HCEC 1CT (cell line): Measurements from ENCODE around the gene HMOX1.
A peak's percentile ranks its signal among the peaks of the same experiment; 100 is the strongest.

Experiments used
- DNase-seq: peaks from one replicate; pipeline ENCODE4 v3.0.0-alpha.2; 2017

The HMOX1 gene

GRCh38 chr22:35350539-35351503 lies 30.1 kb upstream of the HMOX1 start:
- peak; percentile 87 for DNase-seq

GRCh38 chr22:35352214-35353111 lies 28.4 kb upstream of the HMOX1 start:
- no peak for DNase-seq

GRCh38 chr22:35353318-35353717 lies 27.6 kb upstream of the HMOX1 start:
- DNase-seq: no peak

GRCh38 chr22:35354068-35354467 lies 26.8 kb upstream of the HMOX1 start:
- no peak for DNase-seq

GRCh38 chr22:35357883-35358621 lies 22.8 kb upstream of the HMOX1 start:
- peak; percentile 63 for DNase-seq

GRCh38 chr22:35359380-35360065 lies 21.4 kb upstream of the HMOX1 start:
- no peak for DNase-seq

- no peak for DNase-seq
Measured at GRCh38 chr22:35361001-35361558, 19.8 kb upstream of the HMOX1 start.

GRCh38 chr22:35363566-35364086 lies 17.3 kb upstream of the HMOX1 start:
- DNase-seq: no peak

- DNase-seq: peak; percentile 71
Measured at GRCh38 chr22:35364230-35364629, 16.7 kb upstream of the HMOX1 start.

- DNase-seq: no peak
Measured at GRCh38 chr22:35367331-35367886, 13.5 kb upstream of the HMOX1 start.

GRCh38 chr22:35368386-35368785 lies 12.5 kb upstream of the HMOX1 start:
- DNase-seq: no peak

- DNase-seq: no peak
Measured at GRCh38 chr22:35369996-35370395, 10.9 kb upstream of the HMOX1 start.

GRCh38 chr22:35373781-35374180 lies 7.1 kb upstream of the HMOX1 start:
- DNase-seq: no peak

- no peak for DNase-seq
Measured at GRCh38 chr22:35375031-35375430, 5.9 kb upstream of the HMOX1 start.

GRCh38 chr22:35375526-35375925 lies 5.4 kb upstream of the HMOX1 start:
- DNase-seq: no peak

- peak; percentile 94 for DNase-seq
Measured at GRCh38 chr22:35376728-35377472, 4.0 kb upstream of the HMOX1 start.

- no peak for DNase-seq
Measured at GRCh38 chr22:35377735-35378134, 3.2 kb upstream of the HMOX1 start.

GRCh38 chr22:35378621-35379020 lies 2.3 kb upstream of the HMOX1 start:
- DNase-seq: no peak

- no peak for DNase-seq
Measured at GRCh38 chr22:35379146-35379993, 1.5 kb upstream of the HMOX1 start.

- DNase-seq: peak; percentile 71
Measured at GRCh38 chr22:35380013-35380412, 883 bp upstream of the HMOX1 start.
